ENCODE measurements around the gene RHOB.

The RHOB gene

DNA sequence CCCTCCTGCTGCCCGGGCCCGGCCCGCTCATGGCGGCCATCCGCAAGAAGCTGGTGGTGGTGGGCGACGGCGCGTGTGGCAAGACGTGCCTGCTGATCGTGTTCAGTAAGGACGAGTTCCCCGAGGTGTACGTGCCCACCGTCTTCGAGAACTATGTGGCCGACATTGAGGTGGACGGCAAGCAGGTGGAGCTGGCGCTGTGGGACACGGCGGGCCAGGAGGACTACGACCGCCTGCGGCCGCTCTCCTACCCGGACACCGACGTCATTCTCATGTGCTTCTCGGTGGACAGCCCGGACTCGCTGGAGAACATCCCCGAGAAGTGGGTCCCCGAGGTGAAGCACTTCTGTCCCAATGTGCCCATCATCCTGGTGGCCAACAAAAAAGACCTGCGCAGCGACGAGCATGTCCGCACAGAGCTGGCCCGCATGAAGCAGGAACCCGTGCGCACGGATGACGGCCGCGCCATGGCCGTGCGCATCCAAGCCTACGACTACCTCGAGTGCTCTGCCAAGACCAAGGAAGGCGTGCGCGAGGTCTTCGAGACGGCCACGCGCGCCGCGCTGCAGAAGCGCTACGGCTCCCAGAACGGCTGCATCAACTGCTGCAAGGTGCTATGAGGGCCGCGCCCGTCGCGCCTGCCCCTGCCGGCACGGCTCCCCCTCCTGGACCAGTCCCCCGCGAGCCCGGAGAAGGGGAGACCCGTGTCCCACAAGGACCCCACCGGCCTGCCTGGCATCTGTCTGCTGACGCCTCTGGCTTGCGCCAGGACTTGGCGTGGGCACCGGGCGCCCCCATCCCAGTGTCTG is 767 bp downstream of the RHOB start:
- TF ChIP-seq Cebpa-rat (IDR thresholded peaks at IDR 0.05) = no peak
- Histone ChIP-seq H3K9me3 (replicated peaks in 1 of 11) (no peaks in the 10 kb centered on the region), H4K20me1 (peaks cover 17 to 47% (median 37%) of the 10 kb centered on the region in 11 experiments), H3K36me3 (peaks cover 0 to 14% (median 0%) of the 10 kb centered on the region in 11 experiments; a peak in 4 of 22 replicates), H3K4me1 (peaks cover 22 to 37% (median 29%) of the 10 kb centered on the region in 10 experiments), H3K27me3 (peaks cover 9 to 58% (median 51%) of the 10 kb centered on the region in 11 experiments; a peak in 21 of 22 replicates), H3K4me3 (peak overlapping the region; percentile 69 to 90 (median 77)), H3K9ac (peak overlapping the region; percentile 76 to 98 (median 90)), H3K27ac (peak overlapping the region; percentile 77 to 95 (median 89)), H3K4me2 (peak overlapping the region; percentile 95 to 100 (median 97))

DNA sequence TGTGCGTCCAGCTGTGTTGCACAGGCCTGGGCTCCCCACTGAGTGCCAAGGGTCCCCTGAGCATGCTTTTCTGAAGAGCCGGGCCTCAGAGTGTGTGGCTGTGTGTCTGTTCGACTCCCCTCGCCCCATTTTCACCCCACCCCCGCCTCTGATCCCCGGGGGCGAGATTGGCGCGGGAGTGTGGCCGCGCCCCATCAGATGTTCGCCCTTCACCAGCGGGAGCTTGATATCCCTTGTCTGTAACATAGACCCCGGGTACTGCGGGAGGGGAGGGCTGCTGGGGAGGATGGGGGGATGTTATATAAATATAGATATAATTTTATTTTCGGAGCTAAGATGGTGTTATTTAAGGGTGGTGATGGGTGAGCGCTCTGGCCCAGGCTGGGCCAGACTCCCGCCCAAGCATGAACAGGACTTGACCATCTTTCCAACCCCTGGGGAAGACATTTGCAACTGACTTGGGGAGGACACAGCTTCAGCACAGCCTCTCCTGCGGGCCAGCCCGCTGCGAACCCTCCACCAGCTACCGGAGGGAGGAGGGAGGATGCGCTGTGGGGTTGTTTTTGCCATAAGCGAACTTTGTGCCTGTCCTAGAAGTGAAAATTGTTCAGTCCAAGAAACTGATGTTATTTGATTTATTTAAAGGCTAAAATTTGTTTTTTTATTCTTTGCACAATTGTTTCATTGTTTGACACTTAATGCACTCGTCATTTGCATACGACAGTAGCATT is 1.5 kb downstream of the RHOB start:
- H3K4me3 ChIP-seq = peak overlapping the region; percentile 69 to 90 (median 77)
- H3K36me3 ChIP-seq = peaks cover 0 to 14% (median 0%) of the 10 kb centered on the region in 11 experiments; a peak in 4 of 22 replicates
- peaks cover 9 to 58% (median 51%) of the 10 kb centered on the region in 11 experiments; a peak in 21 of 22 replicates for H3K27me3 ChIP-seq
- H3K4me1 ChIP-seq = peaks cover 22 to 37% (median 28%) of the 10 kb centered on the region in 10 experiments
- peak overlapping the region; percentile 95 to 100 (median 97) for H3K4me2 ChIP-seq
- no peak for TF ChIP-seq Cebpa-rat (IDR thresholded peaks at IDR 0.05)
- H3K9ac ChIP-seq = peak overlapping the region; percentile 76 to 98 (median 90); a peak in 21 of 22 replicates
- no peaks in the 10 kb centered on the region for H3K9me3 ChIP-seq (replicated peaks in 1 of 11)
- H4K20me1 ChIP-seq = peaks cover 17 to 47% (median 37%) of the 10 kb centered on the region in 11 experiments
- peak overlapping the region in 6 of 11 experiments; percentile 78 to 95 (median 88); a peak in 7 of 22 replicates for H3K27ac ChIP-seq

DNA sequence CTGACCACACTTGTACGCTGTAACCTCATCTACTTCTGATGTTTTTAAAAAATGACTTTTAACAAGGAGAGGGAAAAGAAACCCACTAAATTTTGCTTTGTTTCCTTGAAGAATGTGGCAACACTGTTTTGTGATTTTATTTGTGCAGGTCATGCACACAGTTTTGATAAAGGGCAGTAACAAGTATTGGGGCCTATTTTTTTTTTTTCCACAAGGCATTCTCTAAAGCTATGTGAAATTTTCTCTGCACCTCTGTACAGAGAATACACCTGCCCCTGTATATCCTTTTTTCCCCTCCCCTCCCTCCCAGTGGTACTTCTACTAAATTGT is 2.1 kb downstream of the RHOB start:
- Histone ChIP-seq H3K4me1 (peaks cover 22 to 37% (median 26%) of the 10 kb centered on the region in 10 experiments), H3K27me3 (peaks cover 9 to 58% (median 51%) of the 10 kb centered on the region in 11 experiments; a peak in 21 of 22 replicates), H3K9me3 (replicated peaks in 1 of 11) (no peaks in the 10 kb centered on the region), H3K9ac (peak overlapping the region in 4 of 11 experiments; percentile 89 to 98 (median 95); a peak in 5 of 22 replicates), H3K27ac (no peak overlapping the region), H3K4me2 (peak overlapping the region; percentile 95 to 100 (median 97)), H3K36me3 (peaks cover 0 to 14% (median 0%) of the 10 kb centered on the region in 11 experiments; a peak in 4 of 22 replicates), H3K4me3 (peak overlapping the region; percentile 69 to 90 (median 77); a peak in 17 of 20 replicates), H4K20me1 (peaks cover 17 to 47% (median 37%) of the 10 kb centered on the region in 11 experiments)
- TF ChIP-seq Cebpa-rat (IDR thresholded peaks at IDR 0.05) = no peak

DNA sequence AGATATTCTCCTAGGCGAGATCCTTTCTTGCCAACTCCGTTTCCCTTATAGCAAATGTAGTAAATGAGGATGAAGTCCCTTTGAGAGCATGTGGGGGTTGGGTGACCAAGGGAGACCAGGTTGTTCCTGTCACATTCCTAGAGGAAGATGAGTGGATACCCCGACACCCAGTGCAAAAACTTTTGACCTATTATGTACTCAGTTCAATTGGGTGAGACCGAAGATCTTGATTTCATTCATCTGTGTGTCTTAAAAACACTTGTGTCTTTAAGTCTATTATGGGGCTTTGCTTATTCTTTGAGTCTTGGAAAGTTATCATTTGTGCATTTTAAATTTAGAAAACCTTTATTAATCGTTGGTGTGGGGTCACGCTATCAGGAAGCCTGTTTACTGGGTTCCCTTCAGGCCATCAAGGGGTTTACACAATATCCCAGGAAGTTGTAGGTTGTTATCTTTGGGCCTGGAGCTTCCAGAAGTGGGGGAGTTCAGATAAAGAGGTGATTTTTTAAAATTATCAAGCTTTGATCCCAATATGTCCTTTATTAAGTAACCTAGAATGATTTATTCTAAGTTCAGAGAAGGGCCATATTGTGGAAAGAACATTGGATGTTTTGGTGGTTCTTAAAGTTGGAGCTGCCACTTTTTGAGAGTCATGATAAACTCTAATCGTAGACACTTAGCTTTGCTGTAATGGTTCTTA is 2.8 kb downstream of the RHOB start:
- Histone ChIP-seq H3K36me3 (peaks cover 0 to 14% (median 0%) of the 10 kb centered on the region in 11 experiments; a peak in 4 of 22 replicates), H3K9me3 (replicated peaks in 1 of 11) (no peaks in the 10 kb centered on the region), H3K4me2 (peak overlapping the region in 9 of 11 experiments; percentile 2 to 98 (median 44); a peak in 15 of 22 replicates), H3K9ac (peak overlapping the region in 1 of 11 experiments; percentile 32; a peak in 1 of 22 replicates), H3K27me3 (peaks cover 9 to 57% (median 51%) of the 10 kb centered on the region in 11 experiments; a peak in 21 of 22 replicates), H4K20me1 (peaks cover 17 to 47% (median 37%) of the 10 kb centered on the region in 11 experiments), H3K4me1 (peaks cover 22 to 37% (median 26%) of the 10 kb centered on the region in 10 experiments), H3K4me3 (peak overlapping the region in 2 of 10 experiments; percentile 75 to 79; a peak in 3 of 20 replicates), H3K27ac (no peak overlapping the region)
- no peak for TF ChIP-seq Cebpa-rat (IDR thresholded peaks at IDR 0.05)

DNA sequence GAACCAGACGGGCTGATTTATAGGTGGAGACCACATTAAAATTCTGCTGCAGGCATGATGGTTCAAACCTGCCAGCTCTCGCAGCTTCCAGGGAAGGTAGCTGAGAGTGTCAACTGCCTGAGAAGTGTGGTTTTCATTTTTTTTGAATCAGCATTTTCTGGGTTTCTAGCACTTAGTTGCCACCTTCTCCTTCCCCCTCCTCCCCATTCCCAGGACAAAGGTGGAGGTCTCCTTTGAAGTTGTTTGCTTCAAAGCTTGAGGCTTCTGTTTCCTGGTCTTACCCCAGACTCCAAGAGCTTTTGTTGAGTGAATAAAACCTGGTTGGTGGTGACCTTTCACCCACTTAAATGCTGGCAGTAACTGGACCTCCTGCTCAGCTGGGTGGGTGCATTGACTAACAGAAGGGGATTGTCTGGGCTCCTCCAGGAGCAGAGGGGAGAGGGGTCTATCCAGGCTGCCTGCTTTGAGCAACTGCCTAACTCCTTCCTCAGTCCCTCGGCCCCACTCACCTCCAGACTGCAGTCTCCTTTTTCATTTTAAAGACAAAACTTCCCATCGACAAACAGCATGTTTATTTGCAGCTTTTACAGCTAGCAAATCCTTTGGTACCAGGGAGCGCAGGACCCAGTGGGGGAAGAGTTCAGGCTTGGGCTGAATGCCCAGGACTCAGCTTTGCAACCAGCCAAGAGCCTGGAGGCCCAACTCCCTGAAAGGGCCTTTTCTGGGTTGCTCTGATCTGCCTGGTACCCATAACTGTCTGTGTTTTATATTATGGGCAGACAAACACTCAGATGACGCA is 3.5 kb downstream of the RHOB start:
- Histone ChIP-seq H4K20me1 (peaks cover 17 to 47% (median 37%) of the 10 kb centered on the region in 11 experiments), H3K9me3 (replicated peaks in 1 of 11) (no peaks in the 10 kb centered on the region), H3K36me3 (peaks cover 0 to 14% (median 0%) of the 10 kb centered on the region in 11 experiments; a peak in 4 of 22 replicates), H3K4me1 (peaks cover 21 to 37% (median 23%) of the 10 kb centered on the region in 10 experiments), H3K27me3 (peaks cover 6 to 50% (median 43%) of the 10 kb centered on the region in 11 experiments; a peak in 20 of 22 replicates), H3K4me2 (peak overlapping the region in 7 of 11 experiments; percentile 1 to 97 (median 44); a peak in 10 of 22 replicates), H3K27ac (no peak overlapping the region), H3K9ac (no peak overlapping the region), H3K4me3 (no peak overlapping the region)
- no peak for TF ChIP-seq Cebpa-rat (IDR thresholded peaks at IDR 0.05)

DNA sequence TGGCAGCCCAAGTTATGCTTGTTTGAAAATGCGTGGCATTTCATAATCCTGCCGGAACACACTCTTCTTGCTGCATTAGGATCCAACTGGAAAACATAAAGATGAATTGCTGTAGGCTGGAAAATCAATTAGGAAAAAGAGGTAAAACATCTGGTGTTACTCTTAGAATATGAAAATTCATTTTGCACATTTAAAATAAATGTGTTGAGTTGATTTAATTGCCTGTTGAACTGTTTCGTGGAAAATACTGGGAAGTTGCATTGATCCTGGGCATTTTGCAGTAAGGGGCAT is 4.1 kb downstream of the RHOB start:
- no peak overlapping the region for H3K27ac ChIP-seq

DNA sequence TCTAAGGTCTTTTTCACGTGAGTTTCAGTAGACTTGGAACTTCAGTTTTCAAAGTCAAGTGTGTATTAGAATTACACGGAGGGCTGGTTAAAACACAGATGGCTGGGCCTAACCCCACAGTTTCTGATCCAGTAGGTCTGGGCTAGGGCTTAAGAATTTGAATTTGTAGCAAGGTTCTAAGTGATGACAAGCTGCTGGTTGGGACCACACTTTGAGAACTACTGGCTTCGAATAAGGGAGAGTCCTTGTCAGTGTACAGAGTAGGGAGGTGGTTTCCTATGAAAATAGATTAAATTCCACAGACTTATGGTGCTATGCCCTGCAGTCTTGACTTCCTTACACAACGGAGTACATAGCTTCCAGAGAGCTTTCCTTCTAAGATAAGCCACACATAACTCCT is 4.5 kb downstream of the RHOB start:
- H3K9ac ChIP-seq = no peak overlapping the region
- H3K4me1 ChIP-seq = peaks cover 14 to 34% (median 20%) of the 10 kb centered on the region in 10 experiments
- H3K4me3 ChIP-seq = no peak overlapping the region
- H3K9me3 ChIP-seq (replicated peaks in 1 of 11) = no peaks in the 10 kb centered on the region
- H4K20me1 ChIP-seq = peaks cover 17 to 47% (median 37%) of the 10 kb centered on the region in 11 experiments
- TF ChIP-seq Cebpa-rat (IDR thresholded peaks at IDR 0.05) = no peak
- no peak overlapping the region for H3K27ac ChIP-seq
- H3K36me3 ChIP-seq = peaks cover 0 to 14% (median 0%) of the 10 kb centered on the region in 11 experiments; a peak in 4 of 22 replicates
- H3K4me2 ChIP-seq = no peak overlapping the region
- peaks cover 6 to 46% (median 38%) of the 10 kb centered on the region in 11 experiments; a peak in 20 of 22 replicates for H3K27me3 ChIP-seq

More for the DNA sequence above, 4.1 kb downstream of the RHOB start:
- H3K4me2 ChIP-seq = no peak overlapping the region
- peaks cover 17 to 47% (median 37%) of the 10 kb centered on the region in 11 experiments for H4K20me1 ChIP-seq
- no peak overlapping the region for H3K9ac ChIP-seq
- no peaks in the 10 kb centered on the region for H3K9me3 ChIP-seq (replicated peaks in 1 of 11)
- H3K4me3 ChIP-seq = no peak overlapping the region
- no peak for TF ChIP-seq Cebpa-rat (IDR thresholded peaks at IDR 0.05)
- H3K27me3 ChIP-seq = peaks cover 6 to 46% (median 40%) of the 10 kb centered on the region in 11 experiments; a peak in 20 of 22 replicates
- peaks cover 17 to 37% (median 23%) of the 10 kb centered on the region in 10 experiments for H3K4me1 ChIP-seq
- peaks cover 0 to 14% (median 0%) of the 10 kb centered on the region in 11 experiments; a peak in 4 of 22 replicates for H3K36me3 ChIP-seq

Data from BLaER1 treated with 17β-estradiol and CSF1 and Interleukin-3, amounts not matched to agents 10 nM and 100 nM (cell line).